ENCODE results near the gene TXNRD2.

The TXNRD2 gene

DNA sequence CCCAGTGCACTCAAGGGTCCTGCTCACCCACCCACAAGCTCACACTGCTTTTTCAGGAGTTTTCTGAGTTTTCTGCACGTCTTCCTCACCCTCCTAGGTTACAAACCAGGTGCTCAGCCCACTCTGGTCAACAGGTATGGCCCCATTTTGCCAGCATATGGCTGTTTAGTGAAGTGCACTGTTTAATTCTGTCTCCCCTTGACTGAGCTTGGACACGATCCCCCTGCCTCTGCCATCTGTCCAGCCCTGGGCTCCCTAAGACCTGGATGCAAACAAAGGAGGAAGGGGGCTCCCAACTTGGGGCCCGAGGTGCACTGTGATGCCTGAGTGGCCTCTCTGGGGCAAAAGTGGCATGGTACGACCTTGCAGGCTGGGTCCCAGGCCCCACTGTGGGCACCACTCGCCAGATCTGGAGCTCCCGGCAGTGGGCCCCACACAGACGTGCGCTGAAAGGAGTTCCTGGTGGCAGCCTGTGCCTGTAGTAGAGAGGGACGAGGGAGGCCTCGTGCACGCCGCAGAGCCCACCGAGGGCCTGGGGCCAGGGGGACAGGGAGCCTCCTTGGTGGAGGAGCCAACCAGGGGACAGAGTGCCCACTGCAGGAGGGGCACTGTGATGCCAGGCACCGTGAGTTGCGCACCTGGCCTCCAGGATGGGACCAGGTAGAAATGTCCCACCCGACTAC lies 37.3 kb downstream of the TXNRD2 start:
- Histone ChIP-seq H3K9me3 (ENCODE audit: control insufficient read depth, insufficient read depth, low read length) (no peaks in the 10 kb centered on the region), H3K27me3 (ENCODE audit: control insufficient read depth, insufficient read depth, low read length) (no peaks in the 10 kb centered on the region), H3K27ac (ENCODE audit: low read depth, low read length) (no peak overlapping the region), H3K4me3 (ENCODE audit: low read depth, low read length) (no peak overlapping the region), H3K9ac (ENCODE audit: low read depth, low read length) (no peak overlapping the region), H3K36me3 (ENCODE audit: control insufficient read depth, insufficient read depth, low read length) (no peaks in the 10 kb centered on the region), H3K4me1 (ENCODE audit: control insufficient read depth, insufficient read depth, low read length) (peaks cover 12% of the 10 kb centered on the region; the same call in 1 of the 2 replicates)

DNA sequence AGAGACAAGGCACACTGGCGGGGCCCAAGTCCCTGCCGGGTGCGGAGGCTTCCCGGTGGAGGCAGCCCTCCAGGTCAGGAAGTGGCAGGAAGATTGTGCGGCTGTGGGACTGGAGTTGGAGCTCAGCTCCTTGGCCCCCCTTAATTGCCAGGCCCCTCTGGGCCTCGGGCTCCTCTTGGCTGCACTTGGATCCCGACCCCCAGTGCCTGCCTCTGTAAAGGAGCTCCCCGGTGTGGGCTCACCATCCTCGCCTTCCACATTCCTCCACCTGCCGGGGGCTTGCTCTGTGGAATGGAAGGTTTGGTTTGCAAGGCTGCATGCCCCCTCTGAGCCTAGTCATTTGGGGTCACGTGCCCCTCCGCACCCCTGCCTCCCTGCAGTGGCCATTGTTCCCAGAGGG lies 38.1 kb downstream of the TXNRD2 start:
- no peaks in the 10 kb centered on the region for H3K27me3 ChIP-seq (ENCODE audit: control insufficient read depth, insufficient read depth, low read length)
- H3K4me1 ChIP-seq (ENCODE audit: control insufficient read depth, insufficient read depth, low read length), result peaks cover 12% of the 10 kb centered on the region; the same call in 1 of the 2 replicates
- H3K27ac ChIP-seq (ENCODE audit: low read depth, low read length), result no peak overlapping the region
- H3K36me3 ChIP-seq (ENCODE audit: control insufficient read depth, insufficient read depth, low read length), result no peaks in the 10 kb centered on the region
- no peak overlapping the region for H3K9ac ChIP-seq (ENCODE audit: low read depth, low read length)
- no peak overlapping the region for H3K4me3 ChIP-seq (ENCODE audit: low read depth, low read length)
- no peaks in the 10 kb centered on the region for H3K9me3 ChIP-seq (ENCODE audit: control insufficient read depth, insufficient read depth, low read length)

DNA sequence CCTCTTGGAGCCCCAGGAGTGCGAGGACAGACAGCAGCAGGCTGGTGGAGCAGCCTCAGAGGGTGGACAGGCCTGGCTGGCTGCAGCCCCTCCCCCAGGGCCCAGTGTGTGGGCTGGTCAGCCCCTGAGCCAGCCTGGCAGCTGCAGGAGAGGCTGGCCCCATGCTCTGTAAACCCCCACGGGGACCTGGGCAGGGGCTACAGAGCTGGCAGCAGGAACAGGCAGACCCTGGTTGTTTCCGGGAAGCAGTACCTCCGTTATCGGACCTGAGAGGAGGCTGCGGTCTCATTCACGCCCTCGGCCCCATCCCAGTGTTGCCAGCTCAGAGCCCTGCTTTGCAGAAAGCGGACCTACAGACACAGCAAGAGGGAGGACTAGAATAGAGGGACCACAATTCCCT lies 38.6 kb downstream of the TXNRD2 start:
- no peaks in the 10 kb centered on the region for H3K36me3 ChIP-seq (ENCODE audit: control insufficient read depth, insufficient read depth, low read length)
- no peaks in the 10 kb centered on the region for H3K27me3 ChIP-seq (ENCODE audit: control insufficient read depth, insufficient read depth, low read length)
- H3K27ac ChIP-seq (ENCODE audit: low read depth, low read length), result no peak overlapping the region
- no peaks in the 10 kb centered on the region for H3K9me3 ChIP-seq (ENCODE audit: control insufficient read depth, insufficient read depth, low read length)
- no peak overlapping the region for H3K9ac ChIP-seq (ENCODE audit: low read depth, low read length)
- H3K4me1 ChIP-seq (ENCODE audit: control insufficient read depth, insufficient read depth, low read length), result peaks cover 12% of the 10 kb centered on the region; the same call in 1 of the 2 replicates
- H3K4me3 ChIP-seq (ENCODE audit: low read depth, low read length), result no peak overlapping the region

DNA sequence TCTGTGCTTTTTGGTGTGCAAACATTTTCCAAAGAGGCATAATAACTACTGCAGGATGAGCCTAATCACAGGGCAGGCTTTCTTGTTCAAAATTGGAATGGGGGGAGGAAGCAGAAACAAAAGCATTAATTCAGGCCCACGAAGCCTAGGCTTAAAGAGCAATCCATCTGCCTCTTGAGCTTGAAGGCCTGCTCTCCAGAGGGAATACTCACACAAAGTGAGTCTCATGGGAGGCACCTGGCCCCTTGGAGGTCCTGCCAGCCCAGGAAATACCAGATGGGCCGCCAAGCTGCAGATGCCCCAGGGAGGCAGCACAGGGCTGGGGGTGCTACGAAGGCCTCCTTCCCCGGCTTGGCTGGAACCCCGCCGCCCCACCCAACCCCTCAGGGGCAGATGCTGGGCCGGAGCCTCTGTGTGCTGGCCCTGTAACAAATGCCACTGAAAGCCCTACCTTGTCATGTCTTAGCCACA lies 39.3 kb downstream of the TXNRD2 start:
- H3K9me3 ChIP-seq (ENCODE audit: control insufficient read depth, insufficient read depth, low read length), result no peaks in the 10 kb centered on the region
- H3K27ac ChIP-seq (ENCODE audit: low read depth, low read length), result no peak overlapping the region
- H3K9ac ChIP-seq (ENCODE audit: low read depth, low read length), result no peak overlapping the region
- H3K27me3 ChIP-seq (ENCODE audit: control insufficient read depth, insufficient read depth, low read length), result no peaks in the 10 kb centered on the region
- no peak overlapping the region for H3K4me3 ChIP-seq (ENCODE audit: low read depth, low read length)
- H3K36me3 ChIP-seq (ENCODE audit: control insufficient read depth, insufficient read depth, low read length), result no peaks in the 10 kb centered on the region
- H3K4me1 ChIP-seq (ENCODE audit: control insufficient read depth, insufficient read depth, low read length), result peaks cover 12% of the 10 kb centered on the region; the same call in 1 of the 2 replicates

DNA sequence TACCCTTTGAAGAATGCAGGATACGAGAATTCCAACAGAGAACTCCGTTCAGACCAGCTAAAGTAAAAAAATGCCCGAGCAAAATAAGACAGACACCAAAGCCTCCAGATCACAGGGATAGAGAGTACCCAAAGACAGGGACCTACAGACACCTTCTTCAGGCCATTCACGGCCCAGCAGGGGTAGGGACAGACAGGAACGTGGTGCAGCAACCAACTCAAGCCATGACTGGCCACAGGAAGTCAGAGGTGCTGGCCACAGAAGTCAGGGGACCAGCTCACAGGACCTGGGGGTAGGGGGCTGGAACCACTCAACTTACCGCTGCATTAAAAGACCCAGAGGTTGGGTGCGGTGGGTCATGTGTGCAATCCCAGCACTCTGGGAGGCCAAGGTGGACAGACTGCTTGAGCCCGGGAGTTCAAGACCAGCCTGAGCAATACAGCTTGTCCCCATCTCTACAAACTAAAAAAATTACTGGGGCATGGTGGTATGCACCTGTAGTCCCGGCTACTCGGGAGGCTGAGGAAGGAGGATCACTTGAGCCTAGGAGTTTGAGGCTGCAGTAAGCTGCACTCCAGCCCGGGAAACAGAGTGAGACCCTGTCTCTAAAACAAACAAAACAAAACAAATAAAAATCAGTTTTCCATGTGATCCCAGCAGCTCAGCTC lies 39.9 kb downstream of the TXNRD2 start:
- H3K9ac ChIP-seq (ENCODE audit: low read depth, low read length), result no peak overlapping the region
- H3K27ac ChIP-seq (ENCODE audit: low read depth, low read length), result no peak overlapping the region
- no peaks in the 10 kb centered on the region for H3K9me3 ChIP-seq (ENCODE audit: control insufficient read depth, insufficient read depth, low read length)
- no peaks in the 10 kb centered on the region for H3K36me3 ChIP-seq (ENCODE audit: control insufficient read depth, insufficient read depth, low read length)
- H3K4me1 ChIP-seq (ENCODE audit: control insufficient read depth, insufficient read depth, low read length), result peaks cover 12% of the 10 kb centered on the region; the same call in 1 of the 2 replicates
- H3K4me3 ChIP-seq (ENCODE audit: low read depth, low read length), result no peak overlapping the region
- no peaks in the 10 kb centered on the region for H3K27me3 ChIP-seq (ENCODE audit: control insufficient read depth, insufficient read depth, low read length)

DNA sequence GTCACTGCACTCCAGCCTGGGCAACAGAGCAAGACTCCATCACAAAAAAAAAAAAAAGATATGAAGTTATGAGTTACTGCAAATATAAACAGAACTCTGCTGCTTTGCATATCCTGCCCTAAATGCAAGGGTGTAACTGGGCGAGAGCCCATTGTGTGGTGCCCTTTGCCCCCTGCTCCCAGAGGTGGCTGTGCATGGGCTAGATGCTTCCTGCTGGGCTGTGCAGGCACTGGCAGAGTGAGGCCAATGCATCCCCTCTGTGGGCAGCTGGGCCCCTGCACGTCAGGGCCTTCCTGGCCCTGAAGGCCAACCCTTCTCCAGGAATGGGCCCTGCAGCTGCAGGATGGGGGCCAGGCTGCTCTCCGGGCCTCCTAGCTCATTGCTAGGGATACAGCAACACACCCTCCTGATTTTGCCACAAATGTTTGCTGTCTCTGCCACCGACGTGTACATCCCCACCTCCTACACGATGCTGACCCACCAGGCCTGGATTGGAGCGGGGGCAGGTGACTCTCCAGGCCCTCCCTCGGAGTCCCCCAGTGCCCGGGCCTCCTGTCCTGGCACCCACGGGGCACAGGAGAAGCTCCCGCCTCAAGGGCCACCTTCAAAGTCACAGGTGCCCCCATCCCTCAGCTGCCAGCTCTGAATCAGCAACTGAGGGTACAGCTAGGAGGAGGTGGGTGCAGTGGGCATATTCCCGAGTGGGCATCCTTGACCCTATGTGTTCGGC lies 40.7 kb downstream of the TXNRD2 start:
- no peak overlapping the region for H3K27ac ChIP-seq (ENCODE audit: low read depth, low read length)
- no peak overlapping the region for H3K4me3 ChIP-seq (ENCODE audit: low read depth, low read length)
- H3K4me1 ChIP-seq (ENCODE audit: control insufficient read depth, insufficient read depth, low read length), result peaks cover 12% of the 10 kb centered on the region; the same call in 1 of the 2 replicates
- H3K27me3 ChIP-seq (ENCODE audit: control insufficient read depth, insufficient read depth, low read length), result no peaks in the 10 kb centered on the region
- H3K9me3 ChIP-seq (ENCODE audit: control insufficient read depth, insufficient read depth, low read length), result no peaks in the 10 kb centered on the region
- no peaks in the 10 kb centered on the region for H3K36me3 ChIP-seq (ENCODE audit: control insufficient read depth, insufficient read depth, low read length)
- H3K9ac ChIP-seq (ENCODE audit: low read depth, low read length), result no peak overlapping the region

DNA sequence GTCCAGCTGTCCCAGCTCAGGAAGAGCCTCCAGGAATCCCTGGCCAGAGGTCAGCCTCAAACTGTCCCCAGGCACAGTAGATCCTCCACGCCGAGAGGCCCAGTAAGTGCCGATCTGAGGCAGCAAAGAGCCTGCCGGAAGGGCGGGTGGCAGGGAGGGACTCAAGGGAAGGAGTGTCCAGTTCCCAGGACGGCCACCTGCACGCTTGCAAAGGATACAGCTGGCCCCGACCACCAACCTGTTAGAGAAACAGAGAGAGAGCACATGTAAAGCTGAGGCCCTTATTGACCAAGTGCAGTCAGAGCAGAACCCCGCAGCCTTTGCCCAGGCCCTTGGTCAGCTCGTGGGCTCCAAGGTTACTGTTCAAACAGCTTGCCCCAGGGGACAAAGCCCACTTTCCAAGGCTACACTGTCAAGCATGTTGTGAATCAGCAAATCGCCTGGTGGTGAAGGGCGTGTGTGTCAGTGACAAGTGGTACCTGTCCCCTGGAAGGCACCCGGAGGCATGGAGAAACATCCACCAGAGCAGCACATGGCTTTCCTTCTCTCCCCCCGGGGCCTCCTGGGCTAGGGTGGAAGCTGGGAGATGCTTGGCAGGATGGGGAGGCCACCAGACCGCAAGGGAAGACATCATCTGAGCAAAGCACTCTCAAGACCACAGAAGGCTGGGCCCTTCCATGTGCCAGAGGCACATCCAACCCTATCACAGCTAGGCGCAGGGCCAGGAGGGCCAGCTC lies 42.6 kb downstream of the TXNRD2 start:
- H3K36me3 ChIP-seq (ENCODE audit: control insufficient read depth, insufficient read depth, low read length), result no peaks in the 10 kb centered on the region
- no peak overlapping the region for H3K9ac ChIP-seq (ENCODE audit: low read depth, low read length)
- no peaks in the 10 kb centered on the region for H3K9me3 ChIP-seq (ENCODE audit: control insufficient read depth, insufficient read depth, low read length)
- no peak overlapping the region for H3K4me3 ChIP-seq (ENCODE audit: low read depth, low read length)
- H3K27me3 ChIP-seq (ENCODE audit: control insufficient read depth, insufficient read depth, low read length), result no peaks in the 10 kb centered on the region
- no peak overlapping the region for H3K27ac ChIP-seq (ENCODE audit: low read depth, low read length)
- peaks cover 12% of the 10 kb centered on the region; the same call in 1 of the 2 replicates for H3K4me1 ChIP-seq (ENCODE audit: control insufficient read depth, insufficient read depth, low read length)

DNA sequence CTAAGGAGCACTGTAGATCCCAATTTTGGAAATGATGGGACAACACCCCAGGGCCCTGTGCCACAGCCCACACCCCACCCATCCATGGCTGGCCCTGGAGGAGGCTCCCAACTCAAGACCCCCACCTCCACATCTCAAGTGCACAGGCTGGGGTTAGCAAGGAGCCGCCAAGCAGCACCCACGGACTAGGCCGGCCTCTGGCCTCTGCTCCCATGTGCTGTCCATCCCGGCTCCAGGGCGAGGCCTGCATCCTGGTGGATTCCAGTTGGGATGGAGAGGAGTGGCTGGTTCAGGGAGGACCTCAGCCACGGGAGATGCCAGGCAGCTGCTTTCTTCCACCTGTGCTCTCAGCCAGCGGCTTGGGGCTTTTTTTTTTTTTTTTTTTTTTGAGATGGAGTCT lies 43.5 kb downstream of the TXNRD2 start:
- peaks cover 5% of the 10 kb centered on the region; the same call in 1 of the 2 replicates for H3K4me1 ChIP-seq (ENCODE audit: control insufficient read depth, insufficient read depth, low read length)
- H3K27me3 ChIP-seq (ENCODE audit: control insufficient read depth, insufficient read depth, low read length), result no peaks in the 10 kb centered on the region
- H3K4me3 ChIP-seq (ENCODE audit: low read depth, low read length), result no peak overlapping the region
- no peaks in the 10 kb centered on the region for H3K36me3 ChIP-seq (ENCODE audit: control insufficient read depth, insufficient read depth, low read length)
- H3K27ac ChIP-seq (ENCODE audit: low read depth, low read length), result no peak overlapping the region
- no peaks in the 10 kb centered on the region for H3K9me3 ChIP-seq (ENCODE audit: control insufficient read depth, insufficient read depth, low read length)
- no peak overlapping the region for H3K9ac ChIP-seq (ENCODE audit: low read depth, low read length)

DNA sequence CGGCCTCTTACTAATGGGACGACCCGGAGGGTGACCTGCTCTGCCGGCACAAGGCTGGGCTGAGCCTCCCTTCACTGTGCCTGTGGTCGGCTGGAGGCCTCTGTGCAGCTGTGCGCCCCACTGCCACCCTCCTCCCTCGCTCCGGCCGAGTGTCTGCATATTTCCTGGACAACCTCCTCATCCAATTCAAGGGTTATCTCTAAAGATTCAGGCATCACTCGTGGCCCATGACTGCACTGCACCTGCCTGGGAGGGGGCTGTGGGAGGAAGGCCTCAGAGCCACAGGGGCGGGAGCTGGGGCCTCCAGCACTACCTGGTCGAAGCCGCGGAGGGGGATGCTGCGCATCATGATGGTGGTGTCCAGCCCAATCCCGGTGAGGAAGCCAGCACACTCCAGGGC lies 43.9 kb downstream of the TXNRD2 start:
- no peaks in the 10 kb centered on the region for H3K36me3 ChIP-seq (ENCODE audit: control insufficient read depth, insufficient read depth, low read length)
- H3K4me1 ChIP-seq (ENCODE audit: control insufficient read depth, insufficient read depth, low read length), result peaks cover 2% of the 10 kb centered on the region; the same call in 1 of the 2 replicates
- H3K9ac ChIP-seq (ENCODE audit: low read depth, low read length), result no peak overlapping the region
- H3K27me3 ChIP-seq (ENCODE audit: control insufficient read depth, insufficient read depth, low read length), result no peaks in the 10 kb centered on the region
- no peak overlapping the region for H3K27ac ChIP-seq (ENCODE audit: low read depth, low read length)
- H3K9me3 ChIP-seq (ENCODE audit: control insufficient read depth, insufficient read depth, low read length), result no peaks in the 10 kb centered on the region
- no peak overlapping the region for H3K4me3 ChIP-seq (ENCODE audit: low read depth, low read length)

DNA sequence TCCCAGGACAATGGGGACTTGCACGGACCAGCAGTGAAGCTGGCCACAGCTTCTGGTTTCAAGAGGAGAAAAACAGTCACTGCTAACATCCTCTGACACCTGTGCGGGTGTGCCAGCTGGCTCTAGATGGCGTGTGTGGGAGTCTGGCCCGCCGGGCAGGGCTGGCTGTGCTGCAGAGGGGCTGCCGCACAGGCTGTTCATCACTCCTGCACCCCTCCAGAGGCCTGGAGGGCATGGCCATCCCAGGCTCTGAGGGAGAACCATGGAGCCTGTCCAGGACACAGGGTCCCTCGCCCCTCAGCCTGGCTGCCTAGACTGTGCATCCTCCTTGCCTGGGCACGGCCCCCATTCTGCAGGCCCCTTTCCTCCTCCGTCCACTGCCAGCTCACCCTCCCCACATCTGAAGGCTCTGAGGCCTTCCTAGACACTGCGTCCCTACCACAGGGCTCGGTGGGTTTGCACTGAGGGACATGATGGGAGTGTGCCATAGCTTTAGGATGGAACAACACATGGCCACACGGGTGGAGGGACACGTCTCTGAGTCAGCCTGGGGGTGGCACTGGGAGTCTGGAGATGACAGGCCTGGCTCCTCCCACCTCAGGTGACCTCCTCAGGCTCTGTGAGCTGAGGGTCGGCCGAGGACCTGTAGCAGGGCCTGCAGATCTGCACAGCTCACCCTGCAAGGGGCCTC lies 44.8 kb downstream of the TXNRD2 start:
- H3K9ac ChIP-seq (ENCODE audit: low read depth, low read length), result no peak overlapping the region

More for the DNA sequence above, 44.8 kb downstream of the TXNRD2 start:
- Histone ChIP-seq H3K27ac (ENCODE audit: low read depth, low read length) (no peak overlapping the region), H3K9me3 (ENCODE audit: control insufficient read depth, insufficient read depth, low read length) (no peaks in the 10 kb centered on the region), H3K4me3 (ENCODE audit: low read depth, low read length) (no peak overlapping the region), H3K36me3 (ENCODE audit: control insufficient read depth, insufficient read depth, low read length) (no peaks in the 10 kb centered on the region), H3K27me3 (ENCODE audit: control insufficient read depth, insufficient read depth, low read length) (no peaks in the 10 kb centered on the region; the same call in 1 of the 2 replicates), H3K4me1 (ENCODE audit: control insufficient read depth, insufficient read depth, low read length) (peaks cover 10% of the 10 kb centered on the region)

All from HUES48 (cell line).